PC-9 (cell line): ENCODE data around the gene QPCT. TPM values are rescaled to one million over a fixed set of nuclear protein-coding genes. Genes with fewer than 3 reads are reported as not detected.

ENCODE experiments used
- BruUV-seq: library from RNA; stranded (reverse); fragments of 400-500 nt; replicated peaks from 2 replicates; lab custom pipeline; 2021; lab: Mats Ljungman, UMichigan
- CTCF ChIA-PET: fragments of 300-600 bp; sonication (Branson Sonifier 250); formaldehyde crosslinking; loops from one replicate; lab custom pipeline; 2022; ENCODE audit warnings: antibody characterized with exemption; lab: Charles Lee
- POLR2A ChIA-PET: fragments of 300-600 bp; sonication (Branson Sonifier 250); formaldehyde crosslinking; loops from one replicate; lab custom pipeline; 2022; ENCODE audit warnings: antibody characterized with exemption; ENCODE audit not compliant: unreplicated experiment; lab: Charles Lee
- DNase-seq, 2 experiments: peaks; one replicate each; pipeline versions ENCODE4 v3.0.0 to v3.0.0-alpha.2; 2015 to 2022; ENCODE audit warnings: mixed read lengths in 1 of 2
- H2AFZ ChIP-seq: fragments of 200-600 bp; sonication (generic); 2 replicates; pipeline ENCODE4 v1.8.1; 2017; ENCODE audit warnings: antibody characterized with exemption
- H3F3A ChIP-seq: fragments of 200-600 bp; sonication (generic); 2 replicates; pipeline ENCODE4 v1.8.1; 2017; ENCODE audit warnings: antibody characterized with exemption, mild to moderate bottlenecking, low read depth; ENCODE audit not compliant: insufficient read depth
- H3K27ac ChIP-seq: fragments of 200-600 bp; sonication (generic); 2 replicates; pipeline ENCODE4 v1.6.1; 2016; ENCODE audit warnings: mixed run types
- H3K27me3 ChIP-seq: fragments of 200-600 bp; sonication (generic); 2 replicates; pipeline ENCODE4 v1.6.1; 2016; ENCODE audit warnings: low read depth, mixed run types; ENCODE audit not compliant: insufficient read depth
- H3K36me3 ChIP-seq: fragments of 200-600 bp; sonication (generic); 2 replicates; pipeline ENCODE4 v1.6.1; 2016; ENCODE audit warnings: low read depth, mixed run types
- H3K4me1 ChIP-seq: fragments of 200-600 bp; sonication (generic); replicated peaks from 2 replicates; pipeline ENCODE4 v1.6.1; 2016; ENCODE audit warnings: mixed run types; ENCODE audit not compliant: insufficient read depth
- H3K4me2 ChIP-seq: fragments of 200-600 bp; sonication (generic); 2 replicates; pipeline ENCODE4 v1.6.1; 2017; ENCODE audit warnings: mixed run types
- H3K4me3 ChIP-seq: fragments of 200-600 bp; sonication (generic); 2 replicates; pipeline ENCODE4 v1.6.1; 2016; ENCODE audit warnings: mixed run types
- H3K79me2 ChIP-seq: fragments of 200-600 bp; sonication (generic); 2 replicates; pipeline ENCODE4 v1.6.1; 2017; ENCODE audit warnings: low read depth, mixed run types
- H3K9me2 ChIP-seq: fragments of 200-600 bp; sonication (generic); 2 replicates; pipeline ENCODE4 v1.8.1; 2017; ENCODE audit warnings: mild to moderate bottlenecking; ENCODE audit not compliant: insufficient read depth
- H3K9me3 ChIP-seq: fragments of 200-600 bp; sonication (generic); 2 replicates; pipeline ENCODE4 v1.8.1; 2016; ENCODE audit warnings: low read depth; ENCODE audit not compliant: insufficient read depth
- H4K20me1 ChIP-seq: fragments of 200-600 bp; sonication (generic); 2 replicates; pipeline ENCODE4 v1.8.1; 2017; ENCODE audit not compliant: insufficient read depth
- EZH2 ChIP-seq: fragments of 200-600 bp; sonication (generic); IDR thresholded peaks from 2 replicates; pipeline ENCODE4 v1.8.0; 2017; ENCODE audit warnings: antibody characterized with exemption, low read depth
- intact Hi-C: fragments of 100-400 bp; cut with micrococcal nuclease; formaldehyde crosslinking; loops from one replicate; pipeline ENCODE4 v1.10.0; 2022; ENCODE audit not compliant: unreplicated experiment
- total RNA-seq: library from RNA; stranded (reverse); gene quantifications from 2 replicates; pipeline ENCODE4 v1.2.3, GENCODE V29; 2021
- TF ChIP-seq, protein P1 (sequence below): fragments of 200-600 bp; sonication (generic); conservative IDR thresholded peaks from 2 replicates; pipeline ENCODE4 v1.6.1; 2017; ENCODE audit warnings: mixed run types, antibody characterized with exemption, mild to moderate bottlenecking, moderate library complexity

The QPCT gene
- total RNA-seq, 1 experiment from 2014 or later = 3.0 TPM

GRCh38 chr2:37355735-37356134 lies 11.3 kb downstream of the QPCT start:
- Histone ChIP-seq H3K4me1 (no peaks in the 10 kb centered on the region), H3K36me3 (no peaks in the 10 kb centered on the region), H3K9me2 (no peaks in the 10 kb centered on the region), H2AFZ (no peak overlapping the region), H3K9me3 (no peaks in the 10 kb centered on the region), H3K4me3 (no peak overlapping the region), H3K4me2 (no peak overlapping the region), H3F3A (no peaks in the 10 kb centered on the region), H3K79me2 (no peaks in the 10 kb centered on the region), H4K20me1 (no peaks in the 10 kb centered on the region), H3K27ac (no peak overlapping the region), H3K27me3 (no peaks in the 10 kb centered on the region)
- no TSS peak for BruUV-seq
- TF ChIP-seq, protein P1, sequence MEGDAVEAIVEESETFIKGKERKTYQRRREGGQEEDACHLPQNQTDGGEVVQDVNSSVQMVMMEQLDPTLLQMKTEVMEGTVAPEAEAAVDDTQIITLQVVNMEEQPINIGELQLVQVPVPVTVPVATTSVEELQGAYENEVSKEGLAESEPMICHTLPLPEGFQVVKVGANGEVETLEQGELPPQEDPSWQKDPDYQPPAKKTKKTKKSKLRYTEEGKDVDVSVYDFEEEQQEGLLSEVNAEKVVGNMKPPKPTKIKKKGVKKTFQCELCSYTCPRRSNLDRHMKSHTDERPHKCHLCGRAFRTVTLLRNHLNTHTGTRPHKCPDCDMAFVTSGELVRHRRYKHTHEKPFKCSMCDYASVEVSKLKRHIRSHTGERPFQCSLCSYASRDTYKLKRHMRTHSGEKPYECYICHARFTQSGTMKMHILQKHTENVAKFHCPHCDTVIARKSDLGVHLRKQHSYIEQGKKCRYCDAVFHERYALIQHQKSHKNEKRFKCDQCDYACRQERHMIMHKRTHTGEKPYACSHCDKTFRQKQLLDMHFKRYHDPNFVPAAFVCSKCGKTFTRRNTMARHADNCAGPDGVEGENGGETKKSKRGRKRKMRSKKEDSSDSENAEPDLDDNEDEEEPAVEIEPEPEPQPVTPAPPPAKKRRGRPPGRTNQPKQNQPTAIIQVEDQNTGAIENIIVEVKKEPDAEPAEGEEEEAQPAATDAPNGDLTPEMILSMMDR = no peak
- TF ChIP-seq EZH2 = no peak
- intact Hi-C loops = no loop called here
- no peak for DNase-seq
- CTCF ChIA-PET = no interaction called here
- POLR2A ChIA-PET = no interaction called here

DNA sequence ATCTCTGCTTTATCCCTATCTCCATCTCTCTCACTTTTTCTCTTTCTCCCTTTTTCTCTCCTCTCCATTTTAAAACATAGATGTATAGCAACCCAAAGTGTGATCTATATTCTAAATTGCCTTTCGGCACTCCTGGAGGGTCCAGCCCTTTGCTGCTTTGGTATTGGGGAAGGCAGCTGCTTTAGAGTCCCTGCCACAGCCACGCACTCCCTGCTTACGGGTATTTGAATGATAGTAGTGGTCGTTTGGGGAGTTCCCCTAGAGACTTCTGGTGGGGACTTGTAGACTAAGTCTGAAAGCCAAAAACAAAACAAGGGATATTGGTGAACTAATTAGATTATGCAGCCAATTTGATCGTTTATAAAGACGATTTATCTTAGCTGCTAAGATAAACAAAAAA lies 11.9 kb downstream of the QPCT start:
- DNase-seq = no peak
- H3K27ac ChIP-seq = no peak overlapping the region
- no peaks in the 10 kb centered on the region for H3K9me3 ChIP-seq
- H4K20me1 ChIP-seq = no peaks in the 10 kb centered on the region
- H3K4me2 ChIP-seq = no peak overlapping the region
- H2AFZ ChIP-seq = no peak overlapping the region
- no peak for TF ChIP-seq EZH2
- no peaks in the 10 kb centered on the region for H3K79me2 ChIP-seq
- no peaks in the 10 kb centered on the region for H3F3A ChIP-seq
- no peaks in the 10 kb centered on the region for H3K4me1 ChIP-seq
- intact Hi-C loops = no loop called here
- H3K4me3 ChIP-seq = no peak overlapping the region
- BruUV-seq = no TSS peak
- H3K36me3 ChIP-seq = no peaks in the 10 kb centered on the region
- POLR2A ChIA-PET = no interaction called here
- no peaks in the 10 kb centered on the region for H3K9me2 ChIP-seq
- CTCF ChIA-PET = no interaction called here
- H3K27me3 ChIP-seq = no peaks in the 10 kb centered on the region

DNA sequence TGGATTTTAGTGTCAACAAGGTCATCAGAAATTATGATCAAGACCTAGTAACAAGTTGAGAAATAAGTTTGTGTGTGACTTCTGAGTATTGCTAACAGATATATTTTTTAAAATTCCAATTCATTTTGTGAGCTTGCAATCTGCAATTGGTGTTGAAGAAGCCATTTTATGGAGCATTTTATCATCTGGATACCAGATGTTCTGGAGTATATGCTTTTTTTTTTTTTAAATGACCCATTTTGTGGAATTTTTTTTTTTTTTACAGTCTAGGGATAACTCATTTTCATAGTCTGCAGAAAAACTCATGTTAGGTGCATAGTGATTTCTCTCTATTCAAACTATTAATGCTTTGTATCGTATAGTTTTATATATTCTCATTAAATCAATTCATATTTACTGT lies 12.6 kb downstream of the QPCT start:
- Histone ChIP-seq H3K4me2 (no peak overlapping the region), H3K79me2 (no peaks in the 10 kb centered on the region), H3K27ac (no peak overlapping the region), H3K9me2 (no peaks in the 10 kb centered on the region), H3K4me3 (no peak overlapping the region), H3K9me3 (no peaks in the 10 kb centered on the region), H3K27me3 (no peaks in the 10 kb centered on the region), H2AFZ (no peak overlapping the region), H3K36me3 (no peaks in the 10 kb centered on the region), H4K20me1 (no peaks in the 10 kb centered on the region), H3F3A (no peaks in the 10 kb centered on the region), H3K4me1 (no peaks in the 10 kb centered on the region)
- POLR2A ChIA-PET = no interaction called here
- CTCF ChIA-PET = interaction anchor here (0.7 kb wide), 1 partner anchor 538 kb away, joined by 9 read pairs; no protein-coding TSS in a partner anchor
- DNase-seq = no peak
- BruUV-seq = no TSS peak
- TF ChIP-seq, protein P1 = no peak
- TF ChIP-seq EZH2 = no peak
- intact Hi-C loops = no loop called here

DNA sequence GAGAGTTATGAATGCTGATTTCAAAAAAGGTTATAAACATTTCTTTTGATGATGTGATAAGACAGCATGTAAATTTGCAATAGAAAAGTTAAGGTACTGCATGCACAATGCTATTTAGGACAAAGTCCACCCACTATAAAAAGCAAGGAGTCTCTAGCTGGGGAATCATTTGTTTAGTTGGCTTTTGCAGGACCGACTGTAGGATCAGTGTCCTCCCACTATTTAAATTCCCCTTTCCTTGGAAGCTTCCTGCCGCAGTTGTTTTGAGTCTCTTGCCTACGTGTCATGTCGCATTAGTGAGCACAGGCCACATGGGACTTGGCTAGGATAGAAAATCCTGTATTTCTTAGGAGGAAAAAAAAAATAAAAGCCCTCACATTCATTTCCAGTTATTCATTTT lies 13.1 kb downstream of the QPCT start:
- Histone ChIP-seq H3K27ac (no peak overlapping the region), H3K4me1 (no peaks in the 10 kb centered on the region), H4K20me1 (no peaks in the 10 kb centered on the region), H3K79me2 (no peaks in the 10 kb centered on the region), H3K4me2 (no peak overlapping the region), H3K9me2 (no peaks in the 10 kb centered on the region), H3K36me3 (no peaks in the 10 kb centered on the region), H3K27me3 (no peaks in the 10 kb centered on the region), H3F3A (no peaks in the 10 kb centered on the region), H2AFZ (no peak overlapping the region), H3K9me3 (no peaks in the 10 kb centered on the region), H3K4me3 (no peak overlapping the region)
- intact Hi-C loops = no loop called here
- BruUV-seq = no TSS peak
- POLR2A ChIA-PET = no interaction called here
- DNase-seq = no peak
- CTCF ChIA-PET = interaction anchor here (0.7 kb wide), 1 partner anchor 538 kb away, joined by 9 read pairs; no protein-coding TSS in a partner anchor
- TF ChIP-seq, protein P1 = no peak
- TF ChIP-seq EZH2 = no peak
